ENCODE measurements around the gene BCR.
"Not testable (repeated sequence)": the region's sequence is repeated elsewhere in the genome, so short reads cannot be mapped to it uniquely, and the experiment has no call there.

GRCh38 chr22:23367196-23367595 lies 186.9 kb downstream of the BCR start:
- not testable (repeated sequence) for TF ChIP-seq EZH2 (IDR thresholded peaks at IDR 0.05; ENCODE audit: borderline replicate concordance, insufficient read depth, low read length, poor library complexity, severe bottlenecking); CTCF (IDR thresholded peaks at IDR 0.05; ENCODE audit: poor library complexity, severe bottlenecking); REST (IDR thresholded peaks at IDR 0.05; ENCODE audit: borderline replicate concordance); EP300 (conservative IDR thresholded peaks at IDR 0.05; ENCODE audit: poor library complexity, severe bottlenecking); TAF1 (IDR thresholded peaks at IDR 0.05; ENCODE audit: low read depth); POLR2AphosphoS5 (IDR thresholded peaks at IDR 0.05)
